GM12873 (cell line): Measurements from ENCODE around the gene AOAH.

Experiments
- TF ChIP-seq, protein P1 (sequence below): IDR thresholded peaks from 2 replicates; pipeline ENCODE4 v1.5.1; 2012; ENCODE audit warnings: low read depth, mild to moderate bottlenecking, moderate library complexity, low read length, control low read depth; ENCODE audit not compliant: insufficient read depth; ENCODE audit errors: missing control alignments

Gene AOAH

DNA sequence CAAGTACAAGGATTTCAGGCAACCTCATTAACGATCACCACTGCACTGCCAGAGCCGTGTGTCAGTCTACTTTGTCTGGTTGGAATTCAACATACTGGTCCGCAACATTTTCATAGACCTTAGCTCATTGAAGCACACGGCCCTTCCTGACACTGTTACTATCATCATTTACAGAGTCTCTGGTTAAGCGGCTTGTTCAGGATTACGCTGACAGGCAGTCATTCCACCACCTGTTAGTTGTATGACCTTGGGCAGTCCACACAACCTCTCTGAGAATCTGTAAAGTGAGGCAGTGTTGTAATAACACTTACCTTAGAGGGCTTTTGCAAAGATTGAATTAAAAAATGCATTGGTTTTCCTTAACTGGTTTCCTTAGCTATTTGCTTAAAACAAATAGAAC lies 112.6 kb downstream of the AOAH start:
- TF ChIP-seq, protein P1, sequence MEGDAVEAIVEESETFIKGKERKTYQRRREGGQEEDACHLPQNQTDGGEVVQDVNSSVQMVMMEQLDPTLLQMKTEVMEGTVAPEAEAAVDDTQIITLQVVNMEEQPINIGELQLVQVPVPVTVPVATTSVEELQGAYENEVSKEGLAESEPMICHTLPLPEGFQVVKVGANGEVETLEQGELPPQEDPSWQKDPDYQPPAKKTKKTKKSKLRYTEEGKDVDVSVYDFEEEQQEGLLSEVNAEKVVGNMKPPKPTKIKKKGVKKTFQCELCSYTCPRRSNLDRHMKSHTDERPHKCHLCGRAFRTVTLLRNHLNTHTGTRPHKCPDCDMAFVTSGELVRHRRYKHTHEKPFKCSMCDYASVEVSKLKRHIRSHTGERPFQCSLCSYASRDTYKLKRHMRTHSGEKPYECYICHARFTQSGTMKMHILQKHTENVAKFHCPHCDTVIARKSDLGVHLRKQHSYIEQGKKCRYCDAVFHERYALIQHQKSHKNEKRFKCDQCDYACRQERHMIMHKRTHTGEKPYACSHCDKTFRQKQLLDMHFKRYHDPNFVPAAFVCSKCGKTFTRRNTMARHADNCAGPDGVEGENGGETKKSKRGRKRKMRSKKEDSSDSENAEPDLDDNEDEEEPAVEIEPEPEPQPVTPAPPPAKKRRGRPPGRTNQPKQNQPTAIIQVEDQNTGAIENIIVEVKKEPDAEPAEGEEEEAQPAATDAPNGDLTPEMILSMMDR, result no peak

GRCh38 chr7:36607721-36608095 lies 116.6 kb downstream of the AOAH start:
- TF ChIP-seq, protein P1, result no peak

GRCh38 chr7:36606976-36607720 lies 117.1 kb downstream of the AOAH start:
- TF ChIP-seq, protein P1, result no peak

GRCh38 chr7:36606153-36606975 lies 117.9 kb downstream of the AOAH start:
- TF ChIP-seq, protein P1, result no peak

- TF ChIP-seq, protein P1, result no peak
Measured at GRCh38 chr7:36605261-36606051, 118.8 kb downstream of the AOAH start.

GRCh38 chr7:36604806-36605205 lies 119.5 kb downstream of the AOAH start:
- TF ChIP-seq, protein P1, result no peak
